DOHH2 (cell line): ENCODE measurements around the gene ALKBH4.

Source experiments
- CTCF ChIP-seq: fragments of 200-600 bp; sonication (generic); IDR thresholded peaks from one replicate; pipeline ENCODE4 v1.5.1; 2014; ENCODE audit warnings: antibody characterized with exemption, mild to moderate bottlenecking, low read depth, low read length; ENCODE audit not compliant: poor library complexity, severe bottlenecking
- EZH2phosphoT487 ChIP-seq: fragments of 200-600 bp; sonication (generic); IDR thresholded peaks from 2 replicates; pipeline ENCODE4 v1.6.1; 2017; ENCODE audit warnings: borderline replicate concordance, mild to moderate bottlenecking, antibody characterized with exemption, low read length, moderate library complexity, mixed read lengths

GRCh38 chr7:102431617-102432298, 32.9 kb downstream of the ALKBH4 start:
- TF ChIP-seq CTCF (no peak), EZH2phosphoT487 (no peak)
